Choroid plexus epithelial cell (primary cell): ENCODE measurements around the gene GRK3.

Source experiments
- DNase-seq: peaks from one replicate; pipeline ENCODE4 v3.0.0-alpha.2; 2010; ENCODE audit warnings: low read depth
- H3K4me3 ChIP-seq: 2 replicates; pipeline ENCODE4 v1.5.1; 2011; ENCODE audit warnings: low read depth, mild to moderate bottlenecking, control low read depth, low read length, moderate library complexity
- CTCF ChIP-seq: conservative IDR thresholded peaks from 2 replicates; pipeline ENCODE4 v1.5.1; 2011; ENCODE audit warnings: low read depth, mild to moderate bottlenecking, control low read depth, inconsistent platforms, low read length, moderate library complexity

Gene GRK3

GRCh38 chr22:25714070-25714469 is 149.6 kb downstream of the GRK3 start:
- no peak for TF ChIP-seq CTCF
- no peak overlapping the region for H3K4me3 ChIP-seq
- DNase-seq, result no peak

- TF ChIP-seq CTCF, result no peak
- no peak overlapping the region for H3K4me3 ChIP-seq
- no peak for DNase-seq
Observed at GRCh38 chr22:25714739-25715138, 150.3 kb downstream of the GRK3 start.

GRCh38 chr22:25716637-25717036 is 152.2 kb downstream of the GRK3 start:
- no peak for TF ChIP-seq CTCF
- no peak for DNase-seq
- H3K4me3 ChIP-seq, result no peak overlapping the region

GRCh38 chr22:25718135-25718840 is 153.8 kb downstream of the GRK3 start:
- no peak overlapping the region for H3K4me3 ChIP-seq
- no peak for TF ChIP-seq CTCF
- no peak for DNase-seq

GRCh38 chr22:25722223-25722622 is 157.7 kb downstream of the GRK3 start:
- DNase-seq, result no peak
- no peak overlapping the region for H3K4me3 ChIP-seq
- TF ChIP-seq CTCF, result no peak

- no peak for DNase-seq
- H3K4me3 ChIP-seq, result no peak overlapping the region
- TF ChIP-seq CTCF, result no peak
Observed at GRCh38 chr22:25722626-25723025, 158.2 kb downstream of the GRK3 start.

GRCh38 chr22:25726241-25726640 is 161.8 kb downstream of the GRK3 start:
- no peak overlapping the region for H3K4me3 ChIP-seq
- no peak for TF ChIP-seq CTCF
- DNase-seq, result no peak
